HG02938 (cell line): Measurements from ENCODE around the gene CELSR1.

Source experiments
- ATAC-seq: cut with Tn5 transposase; IDR thresholded peaks from one replicate; pipeline ENCODE4 v1.9.1; 2021; ENCODE audit warnings: mild to moderate bottlenecking, moderate library complexity; ENCODE audit not compliant: unreplicated experiment

Gene CELSR1, protein sequence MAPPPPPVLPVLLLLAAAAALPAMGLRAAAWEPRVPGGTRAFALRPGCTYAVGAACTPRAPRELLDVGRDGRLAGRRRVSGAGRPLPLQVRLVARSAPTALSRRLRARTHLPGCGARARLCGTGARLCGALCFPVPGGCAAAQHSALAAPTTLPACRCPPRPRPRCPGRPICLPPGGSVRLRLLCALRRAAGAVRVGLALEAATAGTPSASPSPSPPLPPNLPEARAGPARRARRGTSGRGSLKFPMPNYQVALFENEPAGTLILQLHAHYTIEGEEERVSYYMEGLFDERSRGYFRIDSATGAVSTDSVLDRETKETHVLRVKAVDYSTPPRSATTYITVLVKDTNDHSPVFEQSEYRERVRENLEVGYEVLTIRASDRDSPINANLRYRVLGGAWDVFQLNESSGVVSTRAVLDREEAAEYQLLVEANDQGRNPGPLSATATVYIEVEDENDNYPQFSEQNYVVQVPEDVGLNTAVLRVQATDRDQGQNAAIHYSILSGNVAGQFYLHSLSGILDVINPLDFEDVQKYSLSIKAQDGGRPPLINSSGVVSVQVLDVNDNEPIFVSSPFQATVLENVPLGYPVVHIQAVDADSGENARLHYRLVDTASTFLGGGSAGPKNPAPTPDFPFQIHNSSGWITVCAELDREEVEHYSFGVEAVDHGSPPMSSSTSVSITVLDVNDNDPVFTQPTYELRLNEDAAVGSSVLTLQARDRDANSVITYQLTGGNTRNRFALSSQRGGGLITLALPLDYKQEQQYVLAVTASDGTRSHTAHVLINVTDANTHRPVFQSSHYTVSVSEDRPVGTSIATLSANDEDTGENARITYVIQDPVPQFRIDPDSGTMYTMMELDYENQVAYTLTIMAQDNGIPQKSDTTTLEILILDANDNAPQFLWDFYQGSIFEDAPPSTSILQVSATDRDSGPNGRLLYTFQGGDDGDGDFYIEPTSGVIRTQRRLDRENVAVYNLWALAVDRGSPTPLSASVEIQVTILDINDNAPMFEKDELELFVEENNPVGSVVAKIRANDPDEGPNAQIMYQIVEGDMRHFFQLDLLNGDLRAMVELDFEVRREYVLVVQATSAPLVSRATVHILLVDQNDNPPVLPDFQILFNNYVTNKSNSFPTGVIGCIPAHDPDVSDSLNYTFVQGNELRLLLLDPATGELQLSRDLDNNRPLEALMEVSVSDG (N-terminal part only)

DNA sequence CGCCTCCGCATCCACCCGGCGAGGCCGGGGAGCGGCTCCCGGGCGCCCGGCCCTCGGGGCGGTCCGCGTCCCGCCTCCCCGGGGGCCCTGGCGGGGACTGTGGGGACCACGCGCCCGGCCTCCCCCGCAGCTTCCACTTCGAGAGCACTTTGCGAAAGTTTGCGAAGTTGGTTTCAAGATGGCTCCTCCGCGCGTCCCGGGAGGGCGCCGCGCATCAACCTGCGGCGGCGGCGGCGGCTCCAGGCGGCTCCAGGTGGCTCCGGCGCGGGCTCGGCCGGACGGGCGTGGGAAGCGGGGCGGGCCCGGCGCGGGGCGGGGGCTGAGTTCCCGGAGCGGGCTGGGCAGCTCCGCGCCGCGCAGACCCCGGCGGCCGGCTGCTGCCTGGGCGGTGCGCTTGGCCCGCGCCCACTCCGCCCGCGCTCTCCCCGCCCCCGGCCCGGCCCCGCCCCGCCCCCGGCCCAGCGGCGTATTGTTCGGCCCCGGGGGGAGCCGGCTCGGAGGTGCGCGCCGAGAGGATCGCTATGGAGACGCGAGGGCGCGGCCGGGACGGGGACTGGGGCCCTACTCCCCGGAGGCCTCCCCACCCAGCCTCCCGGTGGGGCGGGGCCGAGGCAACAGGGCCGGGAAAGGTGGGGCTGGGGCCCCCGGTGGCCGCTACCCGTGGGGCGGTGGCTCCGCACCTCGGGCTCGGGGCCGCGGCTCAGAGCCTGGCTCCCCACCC lies at the start of gene CELSR1:
Gene CELSR1, minus strand, starts transcription at position 396 of the 721 bp plus-strand sequence. CDS start 450 bp downstream, outside the sequence.
- ATAC-seq: no peak

DNA sequence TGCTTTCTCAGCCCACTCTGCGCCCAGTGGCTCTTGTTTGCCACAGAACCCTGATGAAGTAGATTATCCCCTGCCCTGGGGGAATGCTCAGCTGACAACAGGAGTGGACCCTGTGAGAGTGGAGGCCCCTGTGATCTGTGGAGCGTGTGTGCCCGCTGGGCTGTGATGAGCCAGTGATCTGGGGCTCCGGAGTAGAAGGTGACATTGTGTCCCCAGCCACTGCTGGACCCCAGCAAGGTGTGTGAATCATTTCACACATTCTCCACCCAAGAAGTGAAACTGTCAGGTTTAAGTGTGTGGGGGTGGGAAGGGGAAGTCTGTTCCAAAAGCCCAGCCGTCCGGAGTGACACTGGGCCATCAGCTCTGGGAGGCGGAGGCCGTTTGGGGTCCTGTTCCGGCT lies 49.6 kb upstream of the CELSR1 start:
- no peak for ATAC-seq

DNA sequence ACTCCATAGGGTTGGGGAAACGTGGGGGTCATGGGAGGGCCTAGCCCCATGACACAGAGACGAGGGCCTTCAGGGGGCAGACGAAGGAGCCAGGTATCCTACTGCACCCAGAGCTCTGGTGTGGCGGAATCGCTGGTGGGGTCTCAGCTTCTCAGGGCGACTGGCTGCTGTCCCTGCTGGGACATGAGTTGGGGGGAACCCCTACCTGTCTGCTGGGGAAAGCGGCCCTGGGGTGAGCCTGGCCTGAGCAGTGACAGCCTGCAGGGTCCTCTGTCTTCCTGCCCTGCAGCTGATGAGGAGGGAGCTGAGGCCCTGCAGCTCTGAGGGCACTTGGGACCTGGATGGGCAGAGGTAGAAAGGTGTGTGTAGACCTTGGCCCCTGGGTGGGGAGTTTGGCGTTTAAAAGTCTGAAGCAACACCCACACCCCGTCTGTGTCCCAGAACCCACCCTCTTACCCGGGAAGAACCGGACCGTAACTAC lies 49.2 kb upstream of the CELSR1 start:
- ATAC-seq: no peak

DNA sequence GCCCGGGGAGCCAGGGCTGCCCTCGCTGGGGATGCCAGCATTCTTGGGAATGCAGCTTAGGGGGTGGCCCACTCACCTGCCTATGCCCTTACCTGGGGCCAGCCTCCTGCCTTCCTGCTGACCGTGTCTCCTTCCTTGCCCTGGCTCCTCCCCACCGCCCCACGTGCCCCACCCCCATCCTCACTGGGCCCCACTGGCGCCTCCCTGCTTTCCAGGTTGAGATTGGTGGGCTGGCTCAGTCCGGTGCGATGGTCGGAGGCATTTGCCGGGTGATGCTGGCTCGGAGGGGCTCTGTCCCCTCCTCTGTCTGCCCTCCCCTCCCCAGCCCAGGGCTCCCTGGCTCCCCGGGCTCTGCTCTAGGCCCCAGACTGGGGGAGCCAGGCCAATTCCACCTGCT lies 48.7 kb upstream of the CELSR1 start:
- ATAC-seq: no peak

DNA sequence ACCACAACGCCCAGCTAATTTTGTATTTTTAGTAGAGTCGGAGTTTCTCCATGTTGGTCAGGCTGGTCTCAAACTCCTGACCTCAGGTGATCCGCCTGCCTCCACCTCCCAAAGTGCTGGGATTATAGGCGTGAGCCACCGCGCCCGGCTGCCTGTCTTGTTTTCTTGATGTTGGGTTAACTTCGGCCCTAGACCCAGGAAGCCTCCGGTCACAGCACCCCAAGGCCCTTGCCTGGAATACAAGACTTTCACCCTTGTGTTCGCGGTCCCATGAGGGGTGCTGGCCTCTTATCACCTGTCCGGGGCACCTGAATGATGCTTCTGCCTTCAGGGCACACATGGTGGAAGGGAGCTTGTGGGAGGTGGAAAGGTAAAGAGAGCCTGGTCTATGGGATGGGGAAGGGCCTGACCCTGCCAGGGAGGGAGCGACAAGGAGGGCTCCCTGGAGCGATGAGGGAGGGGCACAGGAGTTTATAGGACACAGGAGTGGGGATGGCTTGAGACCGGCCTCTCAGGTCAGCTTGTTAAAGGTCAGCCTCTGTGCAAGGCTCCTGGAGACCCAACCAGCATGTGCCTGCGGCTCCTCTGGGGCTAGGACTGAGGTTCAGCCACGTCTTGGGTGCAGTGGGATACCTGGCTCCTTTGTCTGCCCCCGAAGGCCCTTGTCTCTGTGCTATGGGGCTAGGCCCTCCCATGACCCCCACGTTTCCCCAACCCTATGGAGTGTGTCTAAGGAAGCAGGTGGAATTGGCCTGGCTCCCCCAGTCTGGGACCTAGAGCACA lies 48.1 kb upstream of the CELSR1 start:
- ATAC-seq: no peak

DNA sequence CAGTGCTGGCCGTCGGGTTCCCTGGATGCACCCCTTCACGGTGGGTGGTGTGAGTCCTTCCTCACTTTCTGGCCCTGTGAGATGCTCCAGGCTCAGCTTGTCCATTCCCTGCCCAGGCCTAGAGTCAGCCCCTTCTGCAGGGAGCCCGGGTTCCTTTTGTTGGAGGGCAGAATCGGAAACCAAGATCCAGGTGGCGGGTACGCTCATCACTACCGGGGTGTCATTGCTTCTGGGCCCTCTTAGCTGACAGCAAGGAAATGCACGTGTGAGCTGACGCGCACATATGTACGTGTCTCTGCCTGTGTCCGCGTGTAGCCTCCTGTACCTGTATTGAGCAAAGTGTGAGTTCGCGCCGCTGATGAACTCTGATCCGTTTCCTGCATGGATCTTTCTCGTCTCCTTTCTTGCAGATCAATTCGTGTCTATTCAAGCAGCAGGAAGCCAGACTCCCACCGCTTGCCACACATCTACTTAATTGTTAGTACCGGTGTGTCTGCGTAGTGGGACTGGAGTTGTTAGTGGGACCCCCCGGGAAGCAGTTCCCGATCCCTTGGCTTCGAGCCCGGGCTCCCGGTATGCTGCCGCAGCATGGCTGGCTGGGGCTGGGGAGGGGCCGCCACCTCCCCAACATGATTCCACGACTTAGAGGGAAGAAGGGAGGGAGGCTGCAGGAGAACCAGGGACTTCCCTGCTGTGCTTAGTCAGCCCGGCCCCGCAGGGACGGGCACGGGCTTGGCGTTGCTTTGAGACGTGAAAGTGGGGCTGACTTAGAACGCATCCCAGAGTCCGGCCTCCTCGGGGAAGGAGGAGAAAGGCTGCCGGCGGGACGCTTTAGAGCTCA lies 46.9 kb upstream of the CELSR1 start:
- ATAC-seq: no peak

DNA sequence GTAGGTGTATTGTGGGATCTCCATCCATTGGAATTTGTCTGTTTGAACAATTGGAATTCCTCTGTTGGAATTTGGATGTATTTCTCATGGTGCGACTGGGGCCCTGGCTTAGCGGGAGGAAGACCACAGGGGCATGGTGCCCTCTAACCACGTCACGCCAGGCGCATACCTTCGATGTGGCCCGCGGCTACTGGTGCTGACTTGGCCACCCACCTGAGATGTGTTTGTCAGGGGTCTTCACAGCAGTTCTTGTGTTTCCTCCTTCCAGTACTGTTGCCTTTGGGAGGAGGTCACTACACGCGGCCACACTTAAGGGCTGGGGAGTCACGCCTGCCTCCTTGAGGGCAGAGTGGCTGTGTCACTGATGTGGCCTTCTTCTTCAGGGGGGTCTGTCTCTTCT lies 46.2 kb upstream of the CELSR1 start:
- no peak for ATAC-seq

DNA sequence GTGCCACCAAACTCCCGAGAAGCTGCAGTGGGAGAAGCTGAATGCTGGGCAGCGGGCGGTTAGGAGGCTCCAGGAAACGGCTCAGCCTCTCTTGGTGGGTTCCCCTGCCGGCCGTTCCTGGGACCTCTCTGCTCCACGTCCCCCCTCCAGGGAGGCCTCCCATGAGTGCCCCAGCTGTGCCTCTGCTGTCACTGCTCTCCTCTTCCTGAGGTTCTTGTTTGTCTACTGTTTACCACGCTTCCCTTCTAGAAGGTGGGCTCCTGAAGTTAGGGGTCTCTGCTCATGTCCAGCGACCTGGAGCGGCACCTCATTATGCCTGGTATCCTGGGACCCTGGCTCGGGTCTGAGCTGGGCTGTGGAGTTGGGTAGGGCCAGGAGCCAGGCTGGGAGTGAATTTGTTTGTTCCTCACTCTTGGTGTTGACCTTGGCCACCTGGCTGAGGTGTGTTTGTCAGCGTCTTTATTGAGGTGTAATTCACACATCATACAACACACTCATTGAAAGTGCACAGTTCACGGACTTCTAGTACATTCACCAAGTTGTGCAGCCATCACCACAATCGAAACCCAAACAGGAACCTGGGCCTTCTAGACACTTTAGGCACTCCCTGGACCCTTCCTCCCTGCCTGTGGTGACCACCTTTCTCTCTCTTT lies 45.0 kb upstream of the CELSR1 start:
- ATAC-seq: no peak

DNA sequence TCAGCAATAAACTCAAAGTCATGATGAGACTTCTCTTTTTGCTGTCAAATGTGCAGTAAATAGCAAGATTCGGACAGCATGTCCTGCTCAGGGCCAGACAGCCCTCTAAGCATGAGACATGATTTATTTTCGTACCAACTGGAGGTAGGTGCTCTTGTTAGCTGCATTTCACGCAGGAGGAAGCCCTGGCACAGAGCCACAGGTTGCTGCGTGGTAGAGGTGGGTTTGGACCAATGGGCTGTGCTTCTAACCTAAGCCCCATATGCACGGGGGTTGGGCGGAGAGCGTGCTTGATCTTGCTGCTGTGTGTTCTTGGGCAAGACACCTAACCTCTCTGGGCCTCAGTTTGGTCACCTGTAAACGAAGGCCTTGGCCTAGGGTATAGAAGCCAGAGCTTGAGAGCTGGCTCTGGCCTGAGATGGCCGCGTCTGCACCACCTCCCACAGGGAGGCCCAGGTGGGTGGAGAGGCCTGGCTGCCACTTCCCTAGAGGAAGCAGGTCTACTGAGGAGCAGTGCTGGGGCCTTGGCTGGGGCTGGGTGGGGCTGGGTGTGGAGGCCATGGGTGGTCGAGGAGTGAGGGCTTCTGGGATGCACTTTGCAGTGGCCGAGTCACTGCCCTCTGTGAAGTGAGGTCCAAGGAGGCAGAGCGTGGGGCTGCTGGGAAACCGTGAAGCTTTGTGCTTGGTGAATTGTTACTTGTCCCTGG lies 44.3 kb upstream of the CELSR1 start:
- no peak for ATAC-seq

DNA sequence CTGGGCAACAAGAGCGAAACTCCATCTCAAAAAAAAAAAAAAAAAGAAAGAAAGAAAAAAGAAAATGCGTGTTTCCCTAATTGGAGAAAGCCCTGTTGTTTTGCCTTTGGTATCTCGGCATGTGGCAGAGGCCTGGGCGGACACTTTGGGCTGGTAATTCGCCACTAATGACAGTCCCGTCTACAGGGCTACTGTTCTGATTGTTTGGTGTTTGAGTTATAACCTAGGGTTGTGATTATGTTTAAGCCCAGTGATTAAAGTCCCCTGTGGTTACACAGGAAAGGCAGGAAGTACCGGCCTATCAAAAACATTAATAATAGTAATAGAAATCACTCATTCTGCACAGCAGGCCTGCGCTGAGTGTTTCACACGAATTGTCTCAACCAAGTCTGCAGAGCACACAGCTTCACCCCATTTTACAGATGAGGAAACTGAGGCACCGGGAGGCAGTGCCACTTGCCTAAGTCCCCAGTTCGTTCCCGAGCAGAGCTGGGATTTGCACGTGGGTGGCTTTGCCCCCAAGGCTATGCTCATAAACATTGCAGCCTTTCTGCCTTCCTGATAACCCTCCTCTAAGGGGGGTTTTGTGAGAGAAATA lies 43.6 kb upstream of the CELSR1 start:
- ATAC-seq: no peak

DNA sequence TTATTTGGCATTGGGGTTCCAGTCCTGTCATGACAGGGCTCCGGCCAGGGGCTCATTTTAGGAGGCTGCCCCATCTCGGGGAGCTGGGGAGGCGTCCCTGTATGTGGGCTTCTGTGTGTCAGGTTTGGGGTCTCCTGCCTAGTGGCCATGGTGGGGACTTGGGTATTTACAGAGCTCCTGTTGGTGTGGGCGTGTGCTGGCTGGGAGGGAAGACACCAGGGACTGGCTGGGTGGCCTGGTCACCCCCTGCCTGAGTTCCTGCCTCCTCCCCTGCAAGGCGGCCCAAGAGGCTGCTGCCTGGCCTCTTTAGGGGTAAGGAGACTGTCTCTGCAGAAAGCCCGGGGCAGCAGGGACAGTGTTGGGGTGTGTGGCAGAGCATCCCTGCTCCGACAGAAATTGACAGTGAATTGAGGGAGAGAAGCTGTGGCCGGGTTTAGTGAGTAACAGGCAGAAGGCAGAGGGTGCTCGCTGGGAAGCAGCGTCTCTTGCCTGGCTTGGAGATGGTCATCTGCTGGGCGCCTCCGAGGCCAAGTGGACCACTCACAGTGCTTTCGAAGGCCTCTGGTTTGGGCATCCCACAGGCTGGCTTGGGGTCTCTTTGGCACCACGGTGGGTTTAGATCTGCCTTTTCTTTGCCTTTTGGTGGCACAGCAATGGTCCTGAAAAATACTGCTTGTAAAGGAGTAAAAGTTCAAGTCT lies 42.5 kb upstream of the CELSR1 start:
- ATAC-seq: no peak

DNA sequence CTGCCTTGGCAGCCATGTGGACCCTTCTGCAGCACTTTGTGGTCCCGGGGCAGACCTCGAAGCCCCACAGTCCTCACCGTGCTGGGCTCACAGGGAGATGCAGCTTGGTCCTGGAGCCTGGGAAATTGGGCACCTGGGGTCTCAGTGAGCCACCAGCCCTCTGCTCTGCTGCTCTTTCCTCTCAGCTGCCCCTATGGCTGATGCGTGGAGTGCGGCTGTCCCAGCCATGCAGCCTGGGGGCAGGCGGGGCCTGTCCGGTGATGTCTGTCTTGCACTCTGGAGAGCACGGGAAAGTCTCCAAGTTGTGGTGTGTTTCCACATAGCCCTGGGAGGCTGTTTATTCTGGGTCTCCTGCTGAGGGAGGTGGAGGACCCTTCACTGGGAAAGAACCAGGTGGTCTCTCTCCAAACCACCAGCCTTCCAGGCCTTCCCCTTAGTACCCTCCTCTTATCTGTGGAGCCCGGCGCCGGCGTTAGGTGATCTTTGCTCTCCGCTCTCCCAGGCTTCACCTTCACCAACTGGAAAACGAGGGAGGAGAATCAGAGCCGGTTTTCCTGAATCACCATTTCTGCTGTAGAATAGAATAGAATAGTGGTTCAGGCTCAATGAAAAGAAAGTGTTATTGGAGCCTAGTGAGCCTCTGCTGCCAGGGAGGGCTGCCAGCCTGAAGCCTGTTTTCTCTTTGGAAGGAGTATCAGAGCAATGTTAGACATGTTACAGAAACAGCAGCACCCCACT lies 41.6 kb upstream of the CELSR1 start:
- ATAC-seq: no peak

DNA sequence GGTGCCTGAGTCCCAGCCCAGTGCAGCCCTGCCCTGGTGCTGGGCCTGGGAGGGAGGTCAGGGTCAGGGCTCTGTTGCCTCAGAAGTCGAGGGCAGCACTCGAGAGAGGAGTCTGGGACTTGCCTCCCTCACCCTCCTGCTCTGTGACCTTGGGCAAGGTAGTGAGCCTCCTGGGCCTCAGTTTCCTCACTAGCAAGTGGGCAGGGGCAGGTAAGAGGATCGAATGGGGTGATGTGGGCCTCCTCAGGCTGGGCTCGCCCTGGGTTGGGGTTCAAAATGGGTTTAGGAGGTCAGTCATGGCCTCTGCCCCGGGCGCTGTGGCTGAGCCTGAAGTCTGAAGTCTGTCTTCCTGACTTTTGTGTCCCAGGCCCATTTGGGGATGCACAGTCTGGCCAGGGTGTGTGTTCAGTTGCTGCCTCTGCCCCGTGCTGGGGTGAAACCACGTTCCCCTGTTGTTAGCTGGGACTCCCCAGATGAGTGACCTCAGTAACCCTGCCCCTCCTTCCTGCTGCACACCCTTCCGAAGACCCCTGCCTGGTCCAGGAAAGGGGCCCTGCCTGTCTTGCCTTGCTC lies 40.9 kb upstream of the CELSR1 start:
- no peak for ATAC-seq

DNA sequence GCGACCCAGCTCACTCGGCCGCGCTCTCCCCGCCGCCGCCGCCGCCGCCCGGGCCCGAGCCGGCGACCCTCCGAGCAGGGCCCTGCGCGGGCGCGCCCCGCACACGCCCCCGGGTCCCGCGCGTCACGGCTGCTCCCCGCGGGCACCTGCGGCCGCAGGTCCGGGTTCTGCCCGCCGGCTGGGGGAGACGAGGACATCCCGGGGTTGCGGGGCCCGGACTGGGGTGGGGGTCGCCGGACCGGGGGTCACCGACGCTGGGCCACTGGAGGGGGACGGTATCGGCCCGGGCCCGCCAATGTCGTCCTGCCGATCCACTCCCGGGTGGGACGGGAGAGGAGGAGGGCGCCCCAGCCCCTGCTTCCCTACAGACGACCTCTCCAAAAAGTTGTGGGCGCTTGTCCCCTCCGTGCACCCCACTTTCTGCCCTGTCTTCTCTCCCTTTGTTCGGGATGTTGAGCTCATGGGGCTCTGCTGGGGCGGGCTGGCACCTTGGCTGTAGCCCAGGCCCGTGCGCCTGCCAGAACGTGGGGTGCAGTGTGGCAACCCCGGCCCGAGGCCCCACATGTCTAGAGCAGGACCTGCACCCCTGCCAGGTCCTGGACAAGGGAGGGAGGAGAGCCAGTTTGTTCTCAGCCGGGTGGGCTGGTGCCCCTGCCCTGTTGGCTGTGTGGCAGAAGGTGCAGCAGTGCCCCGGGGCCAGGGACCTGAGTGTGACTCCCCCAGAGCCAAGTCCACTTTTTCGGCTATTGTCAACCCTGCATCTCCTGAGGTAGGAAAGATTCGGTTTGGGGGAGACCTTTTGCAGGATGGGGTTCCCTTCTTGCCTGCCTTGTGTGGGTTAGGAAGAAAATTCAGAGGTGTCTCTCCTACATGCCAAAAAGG lies 40.2 kb upstream of the CELSR1 start:
- no peak for ATAC-seq
